K562 (cell line): ENCODE results near the gene THADA. TPM values are rescaled to one million over a fixed set of nuclear protein-coding genes. Genes with fewer than 3 reads are reported as not detected.

Experiments
- ARID4B ChIP-seq: sonication (generic); formaldehyde crosslinking; IDR thresholded peaks from 2 replicates; pipeline ENCODE4 v1.8.0; 2022; ENCODE audit warnings: mild to moderate bottlenecking, missing genetic modification reagents
- EP400 ChIP-seq: fragments of 450-650 bp; IDR thresholded peaks from 2 replicates; pipeline ENCODE4 v1.6.1; 2017; ENCODE audit warnings: antibody characterized with exemption, mild to moderate bottlenecking, moderate library complexity
- KDM2B ChIP-seq: fragments of 250-450 bp; sonication (Bioruptor Pico); IDR thresholded peaks from 2 replicates; pipeline ENCODE4 v1.8.0; 2021; ENCODE audit warnings: mild to moderate bottlenecking, moderate library complexity
- POLR2AphosphoS2 ChIP-seq: IDR thresholded peaks from 2 replicates; pipeline ENCODE4 v1.6.1; 2012; ENCODE audit warnings: low read length, improper control_type of control experiment
- RBM25 ChIP-seq: fragments of 200-400 bp; formaldehyde crosslinking; IDR thresholded peaks from 2 replicates; pipeline ENCODE4 v1.6.1; 2018; ENCODE audit warnings: low read length, low read depth, moderate library complexity; ENCODE audit not compliant: severe bottlenecking
- SIRT6 ChIP-seq: IDR thresholded peaks from one replicate; pipeline ENCODE4 v1.6.1; 2012; ENCODE audit warnings: low read depth, mild to moderate bottlenecking, control low read depth, inconsistent platforms, low read length, moderate library complexity
- SIX5 ChIP-seq, 2 experiments: IDR thresholded peaks; 2 replicates each; pipeline ENCODE4 v1.6.1; 2011; ENCODE audit warnings: low read length in 2 of 2, borderline replicate concordance in 1 of 2, low read depth in 1 of 2, mild to moderate bottlenecking in 1 of 2, moderate library complexity in 1 of 2; ENCODE audit not compliant: insufficient read depth in 1 of 2
- SLC30A9 ChIP-seq: fragments of 250-450 bp; sonication (Bioruptor Pico); IDR thresholded peaks from 2 replicates; pipeline ENCODE4 v1.8.0; 2022; ENCODE audit warnings: mild to moderate bottlenecking, moderate library complexity
- SRF ChIP-seq, 2 experiments: fragments of 250-450, 450-650 bp in 1 of 2; sonication (Bioruptor Pico) in 1 of 2; sonication (generic) in 1 of 2; formaldehyde crosslinking; IDR thresholded peaks; 2 replicates each; pipeline versions ENCODE4 v1.5.0 to v1.5.1; 2020 to 2022; ENCODE audit warnings: mild to moderate bottlenecking in 1 of 2, missing genetic modification reagents in 1 of 2
- TEAD4 ChIP-seq, 2 experiments: sonication (generic) in 1 of 2; formaldehyde crosslinking in 1 of 2; IDR thresholded peaks; 2 replicates each; pipeline versions ENCODE4 v1.6.1 to v1.8.0; 2012 to 2022; ENCODE audit warnings: borderline replicate concordance in 1 of 2, inconsistent platforms in 1 of 2, low read length in 1 of 2, mild to moderate bottlenecking in 1 of 2, missing genetic modification reagents in 1 of 2
- ZBTB2 ChIP-seq: fragments of 450-650 bp; IDR thresholded peaks from 2 replicates; pipeline ENCODE4 v1.6.1; 2016; ENCODE audit warnings: antibody characterized with exemption
- ZNF592 ChIP-seq: fragments of 450-650 bp; IDR thresholded peaks from 2 replicates; pipeline ENCODE4 v1.6.1; 2017; ENCODE audit warnings: antibody characterized with exemption, mild to moderate bottlenecking
- polyA plus RNA-seq, 8 experiments: library from polyadenylated mRNA; depleted of rRNA in 4 of 8; stranded (reverse) in 5 of 8; unstranded in 3 of 8; fragments of >200 nt; fragmentation: Nextera tagmentation in 2 of 8; fragmentation: Illumina TruSeq in 1 of 8; extraction: Ambion mirVana in 2 of 8; extraction: Trizol in 1 of 8; gene quantifications; 2 replicates each; pipeline versions ENCODE4 v1.2.1 to v1.2.3, GENCODE V29; 2011 to 2014; ENCODE audit warnings: inconsistent platforms in 1 of 8, missing spikeins in 1 of 8
- total RNA-seq, 7 experiments: library from RNA; depleted of rRNA in 6 of 7; stranded (reverse); fragments of >200 nt in 6 of 7; fragmentation: Illumina TruSeq in 2 of 7; extraction: Trizol in 2 of 7; gene quantifications; 2 replicates each; pipeline versions ENCODE4 v1.2.1 to v1.2.3, GENCODE V29; 2011 to 2021; ENCODE audit warnings: low replicate concordance in 1 of 7

THADA gene
- total and polyA plus RNA-seq, 9 of the 15 experiments (the other 6 are each of a cell fraction or from before 2014, with no cell fraction given) = 17.8 to 34.7 (median 31.9) TPM

GRCh38 chr2:43426305-43427031, 169.4 kb downstream of the THADA start (continued):
- TF ChIP-seq ZBTB2 (peak; percentile 14; the same call in 1 of the 2 replicates), SLC30A9 (CRISPR knock-in tag) (no peak), EP400 (peak; percentile 47; the same call in 1 of the 2 replicates), TEAD4 (IDR thresholded peaks at IDR 0.05; ENCODE audit: low read length) (peak; percentile 87), TEAD4 (CRISPR knock-in tag; IDR thresholded peaks at IDR 0.05; ENCODE audit: borderline replicate concordance) (no peak), ARID4B (no peak), POLR2AphosphoS2 (no peak), SIX5 (IDR thresholded peaks at IDR 0.05; ENCODE audit: borderline replicate concordance in 1 of 2, insufficient read depth in 1 of 2, low read depth in 1 of 2, low read length in 2 of 2) (no peak), ZNF592 (peak; percentile 95), KDM2B (CRISPR knock-in tag) (no peak), RBM25 (no peak), SIRT6 (no peak), SRF (CRISPR knock-in tag; IDR thresholded peaks at IDR 0.05) (no peak)
